GM23248 (cell line): ENCODE measurements around the gene AP3S1.

Experiments
- EZH2 ChIP-seq: fragments of 200-600 bp; sonication (generic); IDR thresholded peaks from 2 replicates; pipeline ENCODE4 v1.6.1; 2018; ENCODE audit warnings: antibody characterized with exemption, mild to moderate bottlenecking; ENCODE audit not compliant: insufficient read depth, poor library complexity, severe bottlenecking
- EZH2phosphoT487 ChIP-seq: fragments of 200-600 bp; sonication (generic); IDR thresholded peaks from 2 replicates; pipeline ENCODE4 v1.6.1; 2018; ENCODE audit warnings: antibody characterized with exemption, moderate library complexity, mild to moderate bottlenecking, low read depth; ENCODE audit not compliant: insufficient read depth

GRCh38 chr5:115842089-115842935, 577 bp downstream of the AP3S1 start:
- TF ChIP-seq EZH2 (no peak), EZH2phosphoT487 (no peak)
